H9 (cell line): Measurements from ENCODE around the gene LIPC. TPM values are rescaled to one million over a fixed set of nuclear protein-coding genes. Genes with fewer than 3 reads are reported as not detected.

Experiments used
- DNase-seq: peaks from one replicate; pipeline ENCODE4 v3.0.0-alpha.2; 2017
- H2AFZ ChIP-seq: one replicate; pipeline ENCODE4 v1.6.1; 2013; ENCODE audit warnings: mild to moderate bottlenecking, low read length, control low read depth, moderate library complexity
- H2AK5ac ChIP-seq: 2 replicates; pipeline ENCODE4 v1.6.1; 2013; ENCODE audit warnings: low read length, control low read depth, mixed read lengths; ENCODE audit not compliant: insufficient read length
- H2BK120ac ChIP-seq: one replicate; pipeline ENCODE4 v1.6.1; 2013; ENCODE audit warnings: low read depth, mild to moderate bottlenecking, low read length, control low read depth, inconsistent platforms; ENCODE audit not compliant: poor library complexity, severe bottlenecking
- H2BK12ac ChIP-seq: 2 replicates; pipeline ENCODE4 v1.6.1; 2013; ENCODE audit warnings: low read length, control low read depth, mixed read lengths, low read depth; ENCODE audit not compliant: insufficient read length
- H2BK15ac ChIP-seq: 2 replicates; pipeline ENCODE4 v1.6.1; 2013; ENCODE audit warnings: low read depth, low read length, control low read depth
- H2BK20ac ChIP-seq: one replicate; pipeline ENCODE4 v1.6.1; 2013; ENCODE audit warnings: low read depth, mild to moderate bottlenecking, low read length, control low read depth, inconsistent platforms; ENCODE audit not compliant: poor library complexity, severe bottlenecking
- H2BK5ac ChIP-seq: 2 replicates; pipeline ENCODE4 v1.6.1; 2013; ENCODE audit warnings: low read length, control low read depth, mixed read lengths; ENCODE audit not compliant: insufficient read length
- H3K14ac ChIP-seq: 2 replicates; pipeline ENCODE4 v1.6.1; 2013; ENCODE audit warnings: low read length, control low read depth; ENCODE audit not compliant: insufficient read depth
- H3K18ac ChIP-seq: 2 replicates; pipeline ENCODE4 v1.6.1; 2013; ENCODE audit warnings: low read depth, mild to moderate bottlenecking, mixed read lengths, low read length, control low read depth; ENCODE audit not compliant: insufficient read length
- H3K23ac ChIP-seq: 2 replicates; pipeline ENCODE4 v1.6.1; 2013; ENCODE audit warnings: low read length, control low read depth, mixed read lengths, low read depth; ENCODE audit not compliant: insufficient read length
- H3K23me2 ChIP-seq: 2 replicates; pipeline ENCODE4 v1.6.1; 2013; ENCODE audit warnings: low read depth, mild to moderate bottlenecking, mixed read lengths, low read length, control low read depth; ENCODE audit not compliant: insufficient read length, poor library complexity, severe bottlenecking
- H3K27ac ChIP-seq: 2 replicates; pipeline ENCODE4 v1.5.1; 2013; ENCODE audit warnings: low read length, control low read depth, mixed read lengths, low read depth; ENCODE audit not compliant: insufficient read length
- H3K27me3 ChIP-seq: 2 replicates; pipeline ENCODE4 v1.6.1; 2013; ENCODE audit warnings: low read length, control low read depth, inconsistent platforms; ENCODE audit not compliant: insufficient read depth
- H3K4ac ChIP-seq: 2 replicates; pipeline ENCODE4 v1.6.1; 2013; ENCODE audit warnings: low read depth, mild to moderate bottlenecking, control low read depth, inconsistent platforms, low read length, moderate library complexity
- H3K4me1 ChIP-seq: 2 replicates; pipeline ENCODE4 v1.6.1; 2013; ENCODE audit warnings: low read length, control low read depth, inconsistent platforms; ENCODE audit not compliant: insufficient read depth
- H3K4me2 ChIP-seq: 2 replicates; pipeline ENCODE4 v1.6.1; 2013; ENCODE audit warnings: low read length, control low read depth, mixed read lengths; ENCODE audit not compliant: insufficient read length, insufficient read depth
- H3K56ac ChIP-seq: 2 replicates; pipeline ENCODE4 v1.6.1; 2013; ENCODE audit warnings: low read depth, mild to moderate bottlenecking, mixed read lengths, low read length, control low read depth; ENCODE audit not compliant: insufficient read length
- H3K79me1 ChIP-seq: 2 replicates; pipeline ENCODE4 v1.6.1; 2013; ENCODE audit warnings: low read depth, mild to moderate bottlenecking, moderate library complexity, low read length, control low read depth, inconsistent platforms; ENCODE audit not compliant: insufficient read depth, poor library complexity, severe bottlenecking
- H3K79me2 ChIP-seq: 2 replicates; pipeline ENCODE4 v1.6.1; 2013; ENCODE audit warnings: low read length, control low read depth, inconsistent platforms; ENCODE audit not compliant: insufficient read depth
- H3K9ac ChIP-seq: 2 replicates; pipeline ENCODE4 v1.6.1; 2013; ENCODE audit warnings: low read length, control low read depth, mixed read lengths; ENCODE audit not compliant: insufficient read length; ENCODE audit errors: extremely low read depth
- H3K9me3 ChIP-seq: one replicate; pipeline ENCODE4 v1.6.1; 2013; ENCODE audit warnings: low read depth, low read length, inconsistent platforms; ENCODE audit not compliant: control insufficient read depth
- H3T11ph ChIP-seq: one replicate; pipeline ENCODE4 v1.6.1; 2013; ENCODE audit warnings: mild to moderate bottlenecking, low read length, control low read depth, inconsistent platforms
- H4K20me1 ChIP-seq: one replicate; pipeline ENCODE4 v1.6.1; 2013; ENCODE audit not compliant: control insufficient read depth, insufficient read length, insufficient read depth
- H4K5ac ChIP-seq: 2 replicates; pipeline ENCODE4 v1.6.1; 2013; ENCODE audit warnings: low read depth, mild to moderate bottlenecking, mixed read lengths, low read length, control low read depth; ENCODE audit not compliant: insufficient read length
- H4K8ac ChIP-seq: replicated peaks from 2 replicates; pipeline ENCODE4 v1.6.1; 2013; ENCODE audit warnings: low read length, control low read depth, mixed read lengths, low read depth; ENCODE audit not compliant: insufficient read length
- H4K91ac ChIP-seq: 2 replicates; pipeline ENCODE4 v1.6.1; 2013; ENCODE audit warnings: low read depth, mild to moderate bottlenecking, moderate library complexity, mixed read lengths, low read length, control low read depth; ENCODE audit not compliant: insufficient read length
- H3K27ac Mint-ChIP-seq, 3 experiments: 2 replicates in 2 of 3; 3 replicates in 1 of 3; pipeline ENCODE4 v1.8.0; 2020 to 2021; ENCODE audit warnings: mixed read lengths in 3 of 3, mild to moderate bottlenecking in 1 of 3, moderate library complexity in 1 of 3
- H3K27me3 Mint-ChIP-seq: 2 replicates; pipeline ENCODE4 v1.8.0; 2021; ENCODE audit warnings: low read depth, mild to moderate bottlenecking, moderate library complexity, mixed read lengths
- H3K36me3 Mint-ChIP-seq, 3 experiments: 2 replicates in 2 of 3; 3 replicates in 1 of 3; pipeline ENCODE4 v1.8.0; 2020 to 2021; ENCODE audit warnings: low read depth in 3 of 3, mixed read lengths in 3 of 3; ENCODE audit not compliant: insufficient read depth in 1 of 3
- H3K4me1 Mint-ChIP-seq, 2 experiments: 2 replicates each; pipeline ENCODE4 v1.8.0; 2020; ENCODE audit warnings: mixed read lengths in 2 of 2
- H3K4me3 Mint-ChIP-seq, 2 experiments: 2 replicates in 1 of 2; 3 replicates in 1 of 2; pipeline ENCODE4 v1.8.0; 2020 to 2021; ENCODE audit warnings: mild to moderate bottlenecking in 2 of 2, mixed read lengths in 2 of 2, moderate library complexity in 1 of 2
- H3K9me3 Mint-ChIP-seq, 2 experiments: 2 replicates in 1 of 2; 3 replicates in 1 of 2; pipeline ENCODE4 v1.8.0; 2020; ENCODE audit warnings: mild to moderate bottlenecking in 2 of 2, mixed read lengths in 2 of 2, moderate library complexity in 1 of 2
- WGBS: extraction: QIAGEN DNeasy Blood & Tissue Kit; methylation state at CpG from one replicate; pipeline ENCODE4 v1.1.7; 2013; ENCODE audit warnings: missing lambda C conversion rate, low lambda C conversion rate, mixed read lengths; ENCODE audit not compliant: insufficient read length; ENCODE audit errors: extremely low coverage; 5-methylcytosine and 5-hydroxymethylcytosine counted together
- total RNA-seq: library from RNA; stranded (reverse); gene quantifications from 2 replicates; pipeline ENCODE4 v1.2.1, GENCODE V29; 2021
- TF ChIP-seq, protein P1 (sequence below): fragments of 200-600 bp; sonication (generic); conservative IDR thresholded peaks from 3 replicates; pipeline ENCODE4 v1.8.0; 2021; ENCODE audit warnings: antibody characterized with exemption, mild to moderate bottlenecking

The LIPC gene
- total RNA-seq, 1 experiment from 2014 or later, result not detected

DNA sequence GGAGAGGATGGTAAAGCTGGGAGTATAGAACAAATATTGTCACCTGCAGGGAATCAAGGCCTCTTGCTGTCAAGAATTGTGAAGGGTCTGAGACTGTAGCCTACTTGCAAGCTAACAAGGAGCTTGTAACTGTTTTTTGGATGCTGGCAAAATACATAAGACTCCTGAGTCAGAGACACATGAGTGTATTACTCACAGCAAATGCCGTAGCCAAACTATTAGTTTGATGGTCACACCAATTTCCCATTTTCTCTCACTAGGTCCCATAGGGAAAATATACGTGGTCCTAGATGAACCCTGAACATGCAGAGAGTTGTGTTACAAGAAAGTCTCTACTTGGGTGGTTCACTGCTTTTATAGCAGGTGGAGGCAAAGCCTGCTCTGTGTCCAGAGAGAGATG, 44.7 kb upstream of the LIPC start:
- Histone ChIP-seq H3K14ac (no peak overlapping the region), H3K79me2 (no peaks in the 10 kb centered on the region), H3K4ac (no peak overlapping the region), H2BK120ac (no peak overlapping the region), H3K23me2 (no peaks in the 10 kb centered on the region), H2AK5ac (no peak overlapping the region), H2AFZ (no peak overlapping the region), H3K4me2 (no peak overlapping the region), H3K27me3 (no peaks in the 10 kb centered on the region), H2BK12ac (no peak overlapping the region), H4K8ac (no peak overlapping the region), H3K18ac (no peak overlapping the region), H2BK15ac (no peak overlapping the region), H2BK5ac (no peak overlapping the region), H3K27ac (no peak overlapping the region), H2BK20ac (no peak overlapping the region), H4K91ac (no peak overlapping the region), H3K9me3 (no peaks in the 10 kb centered on the region), H3K4me1 (no peaks in the 10 kb centered on the region), H3K9ac (no peak overlapping the region), H4K5ac (no peak overlapping the region), H3T11ph (no peak overlapping the region), H3K56ac (no peak overlapping the region), H3K79me1 (no peaks in the 10 kb centered on the region), H3K23ac (no peak overlapping the region), H4K20me1 (no peaks in the 10 kb centered on the region)
- no CpG with 5 or more reads among the region's 2 CpGs for WGBS
- Mint-ChIP-seq H3K27me3 (no peaks in the 10 kb centered on the region; the same call in 1 of the 2 replicates), H3K27ac (no peak overlapping the region), H3K9me3 (no peaks in the 10 kb centered on the region; a peak in 2 of 5 replicates), H3K4me1 (peaks cover 13 to 16% of the 10 kb centered on the region in 2 experiments), H3K4me3 (no peak overlapping the region), H3K36me3 (no peaks in the 10 kb centered on the region)
- DNase-seq, result no peak
- TF ChIP-seq, protein P1, sequence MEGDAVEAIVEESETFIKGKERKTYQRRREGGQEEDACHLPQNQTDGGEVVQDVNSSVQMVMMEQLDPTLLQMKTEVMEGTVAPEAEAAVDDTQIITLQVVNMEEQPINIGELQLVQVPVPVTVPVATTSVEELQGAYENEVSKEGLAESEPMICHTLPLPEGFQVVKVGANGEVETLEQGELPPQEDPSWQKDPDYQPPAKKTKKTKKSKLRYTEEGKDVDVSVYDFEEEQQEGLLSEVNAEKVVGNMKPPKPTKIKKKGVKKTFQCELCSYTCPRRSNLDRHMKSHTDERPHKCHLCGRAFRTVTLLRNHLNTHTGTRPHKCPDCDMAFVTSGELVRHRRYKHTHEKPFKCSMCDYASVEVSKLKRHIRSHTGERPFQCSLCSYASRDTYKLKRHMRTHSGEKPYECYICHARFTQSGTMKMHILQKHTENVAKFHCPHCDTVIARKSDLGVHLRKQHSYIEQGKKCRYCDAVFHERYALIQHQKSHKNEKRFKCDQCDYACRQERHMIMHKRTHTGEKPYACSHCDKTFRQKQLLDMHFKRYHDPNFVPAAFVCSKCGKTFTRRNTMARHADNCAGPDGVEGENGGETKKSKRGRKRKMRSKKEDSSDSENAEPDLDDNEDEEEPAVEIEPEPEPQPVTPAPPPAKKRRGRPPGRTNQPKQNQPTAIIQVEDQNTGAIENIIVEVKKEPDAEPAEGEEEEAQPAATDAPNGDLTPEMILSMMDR, result no peak
